HG03064 (cell line): Measurements from ENCODE around the gene WDR6.
"Not testable (repeated sequence)": the region's sequence is repeated elsewhere in the genome, so short reads cannot be mapped to it uniquely, and the experiment has no call there.

Experiments
- ATAC-seq: cut with Tn5 transposase; IDR thresholded peaks from one replicate; pipeline ENCODE4 v1.9.1; 2021; ENCODE audit warnings: low read depth; ENCODE audit not compliant: unreplicated experiment

The WDR6 gene

DNA sequence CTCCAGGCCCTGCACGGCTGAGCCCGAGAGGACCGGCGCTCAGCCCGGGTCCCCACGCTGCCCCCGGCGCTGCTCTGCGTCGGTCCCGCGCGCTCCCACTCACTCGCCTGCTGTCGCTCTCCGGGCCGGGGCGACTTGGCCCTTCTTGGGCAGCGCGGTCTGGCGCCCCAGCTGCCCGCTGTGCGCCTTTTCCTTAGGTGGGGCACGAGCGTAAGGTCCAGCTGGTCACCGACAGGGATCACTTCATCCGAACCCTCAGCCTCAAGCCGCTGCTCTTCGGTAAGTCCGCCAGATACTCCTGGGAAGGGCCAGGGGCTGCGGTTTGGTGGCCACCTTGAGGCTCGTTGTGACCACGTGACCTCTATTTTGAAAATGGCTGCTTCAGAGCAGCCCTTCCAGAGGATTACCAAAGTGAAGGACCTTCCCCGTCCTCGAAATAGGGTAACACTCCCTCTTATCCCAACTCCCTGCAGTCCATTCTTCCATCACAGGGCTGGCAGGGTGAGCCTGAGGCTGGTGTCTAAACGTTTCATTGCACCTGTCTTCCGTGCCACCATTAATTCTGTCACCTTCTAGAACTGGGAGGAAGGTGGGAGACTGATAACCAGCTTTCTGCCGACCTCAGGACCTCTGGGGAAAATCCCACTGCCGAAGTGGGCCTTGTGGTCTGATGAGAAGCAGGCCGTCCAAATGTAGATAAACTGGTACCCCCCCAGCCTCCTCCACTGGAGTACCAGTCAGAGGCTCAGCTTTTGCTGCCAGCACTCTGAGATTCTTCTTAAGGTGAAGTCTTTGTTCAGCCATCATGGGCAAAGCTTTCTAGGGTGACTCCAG is 16.3 kb upstream of the WDR6 start:
- ATAC-seq = peak; percentile 9

DNA sequence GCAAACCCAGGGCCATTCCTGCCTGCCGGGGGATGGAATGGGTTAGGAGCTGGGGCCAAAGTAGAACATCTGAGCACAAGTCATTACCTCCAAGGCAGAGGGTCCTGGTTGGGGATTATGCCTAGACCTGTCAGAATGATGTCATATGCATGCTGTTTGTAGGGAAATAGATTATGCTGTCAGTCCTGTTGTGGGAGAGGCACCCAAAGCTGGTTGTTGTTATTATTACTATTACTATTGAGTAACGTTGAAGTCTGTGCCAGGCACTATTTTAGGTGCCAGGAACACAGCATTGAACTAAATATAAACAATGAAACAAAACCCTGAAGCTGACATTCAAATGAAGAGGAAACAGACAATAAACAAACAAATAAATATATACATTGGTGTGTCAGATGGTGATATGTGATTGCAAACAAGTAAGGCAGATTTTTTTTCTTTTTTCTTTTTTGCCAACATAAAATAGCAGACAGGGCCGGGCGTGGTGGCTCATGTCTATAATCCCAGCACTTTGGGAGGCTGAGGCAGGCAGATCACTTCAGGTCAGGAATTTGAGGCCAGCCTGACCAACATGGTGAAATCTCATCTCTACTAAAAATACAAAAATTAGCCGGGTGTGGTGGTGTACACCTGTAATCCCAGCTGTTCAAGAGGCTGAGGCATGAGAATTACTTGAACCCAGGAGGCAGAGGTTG is 15.2 kb upstream of the WDR6 start:
- ATAC-seq = no peak

- ATAC-seq = no peak
These were observed 13.4 kb upstream of the WDR6 start for GRCh38 chr3:48993834-48994233.

DNA sequence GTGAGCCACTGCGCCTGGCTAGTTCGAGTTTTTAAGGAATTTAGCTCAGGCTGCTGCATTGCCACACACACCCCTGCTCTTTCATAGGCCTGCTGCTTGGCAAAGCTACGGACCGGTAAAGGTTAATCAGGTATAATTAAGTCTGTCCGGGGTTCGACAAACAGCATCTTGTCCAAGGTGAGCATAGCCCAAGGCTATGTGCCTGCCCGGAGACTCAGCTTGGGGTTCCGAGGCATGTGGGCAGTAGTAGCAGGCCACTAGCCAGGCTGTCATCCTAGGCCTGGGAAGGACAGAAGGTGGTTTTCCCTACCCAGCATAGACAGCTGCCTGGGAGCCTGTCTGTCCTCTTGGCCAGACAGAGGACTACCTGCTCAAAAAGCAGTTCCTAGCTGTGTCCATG is 10.6 kb upstream of the WDR6 start:
- no peak for ATAC-seq

DNA sequence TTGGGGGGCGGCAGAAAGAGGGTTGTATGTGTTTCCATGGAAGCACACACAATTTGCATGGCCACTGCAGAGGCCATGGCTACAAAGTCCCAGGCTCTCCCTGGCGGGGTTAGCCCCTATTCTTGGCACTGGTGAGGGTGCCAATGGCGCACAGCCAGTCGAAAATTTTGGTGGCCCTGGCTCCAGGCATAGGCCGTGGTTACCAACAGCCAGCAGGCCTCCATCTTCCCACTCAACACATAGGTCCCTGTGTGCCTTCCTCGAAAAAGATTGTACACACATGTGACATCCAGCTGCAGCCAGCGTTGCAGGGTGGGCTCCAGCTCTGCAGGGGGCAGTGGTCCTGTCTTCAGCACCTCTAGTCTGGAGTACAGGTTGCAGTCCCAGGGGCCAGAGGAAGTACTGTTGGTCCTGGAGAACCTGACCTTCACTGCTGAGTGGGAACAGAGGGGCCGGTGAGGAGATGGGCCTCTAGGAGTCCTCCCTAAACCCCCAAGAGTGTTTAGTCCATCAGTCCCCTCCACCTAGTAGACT is 10.0 kb upstream of the WDR6 start:
- ATAC-seq = no peak

- no peak for ATAC-seq
These were observed 9.2 kb upstream of the WDR6 start for GRCh38 chr3:48997714-48998637.

DNA sequence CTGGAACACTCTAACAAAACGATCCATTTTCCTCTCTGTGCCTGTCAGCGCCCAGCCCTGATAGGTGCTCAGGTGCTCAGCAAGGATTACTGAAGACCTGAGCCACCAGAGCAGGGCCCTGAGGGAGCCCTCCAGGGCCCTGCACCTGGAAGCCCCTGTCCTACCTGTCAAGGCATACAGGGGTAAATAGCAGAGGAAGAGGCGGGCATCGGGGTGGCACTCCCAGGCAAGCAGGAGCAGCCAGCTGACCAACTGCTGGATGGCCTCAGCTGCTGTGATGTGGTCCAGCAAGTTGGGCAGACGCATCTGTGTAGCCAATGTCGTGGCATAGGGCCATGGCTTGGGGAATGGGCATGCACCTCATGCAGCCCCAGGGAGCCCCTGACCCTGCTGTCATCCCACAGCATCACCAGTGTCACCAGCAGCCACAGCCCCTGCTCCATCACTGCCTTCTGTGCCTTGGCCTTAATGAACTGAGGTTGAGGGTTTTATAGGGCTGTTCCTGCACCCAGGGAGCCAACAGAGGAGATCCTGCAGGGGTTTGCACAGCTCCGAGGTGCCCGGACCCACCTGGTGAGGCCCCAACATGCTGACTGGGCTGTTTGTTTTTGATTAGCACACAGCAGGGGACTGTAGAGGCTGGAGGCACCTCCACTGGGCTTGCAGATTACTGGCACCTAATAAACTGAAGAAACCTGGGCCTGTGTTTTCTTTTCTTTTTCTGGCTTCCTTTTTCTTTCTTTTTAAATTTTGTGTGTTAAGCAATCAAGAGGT is 7.9 kb upstream of the WDR6 start:
- ATAC-seq = no peak

GRCh38 chr3:49001155-49001554 is 6.0 kb upstream of the WDR6 start:
- ATAC-seq = no peak

- no peak for ATAC-seq
These were observed 2.6 kb upstream of the WDR6 start for GRCh38 chr3:49004352-49005302.

DNA sequence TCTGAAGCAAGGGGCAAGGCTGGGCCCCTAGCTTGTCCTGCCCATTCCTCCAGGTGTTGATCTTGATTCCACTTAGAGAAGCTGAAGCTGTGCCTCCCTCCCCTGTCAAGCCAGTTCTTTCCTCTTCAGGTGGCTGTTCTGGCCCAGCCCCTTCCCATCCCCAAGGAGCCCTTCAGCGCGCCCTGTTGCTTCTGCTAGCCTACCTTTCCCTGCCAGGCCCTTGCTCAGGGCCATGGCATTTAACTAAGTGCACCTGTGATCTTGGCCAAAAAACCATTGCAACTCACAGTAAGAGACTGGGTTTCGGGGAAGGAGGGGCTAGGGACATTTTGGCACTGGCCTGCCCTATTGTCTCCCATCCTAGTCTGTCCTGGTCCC is 1.9 kb upstream of the WDR6 start:
- ATAC-seq = no peak

GRCh38 chr3:49005998-49006397 is 1.2 kb upstream of the WDR6 start:
- no peak for ATAC-seq

- no peak for ATAC-seq
These were observed 653 bp upstream of the WDR6 start for GRCh38 chr3:49006408-49007067.

GRCh38 chr3:49007771-49008528 is 759 bp downstream of the WDR6 start:
- ATAC-seq = peak; percentile 32

- ATAC-seq = not testable (repeated sequence)
These were observed 1.4 kb downstream of the WDR6 start for GRCh38 chr3:49008627-49009026.

GRCh38 chr3:49009396-49009795 is 2.2 kb downstream of the WDR6 start:
- no peak for ATAC-seq

- no peak for ATAC-seq
These were observed 5.3 kb downstream of the WDR6 start for GRCh38 chr3:49012441-49013017.

DNA sequence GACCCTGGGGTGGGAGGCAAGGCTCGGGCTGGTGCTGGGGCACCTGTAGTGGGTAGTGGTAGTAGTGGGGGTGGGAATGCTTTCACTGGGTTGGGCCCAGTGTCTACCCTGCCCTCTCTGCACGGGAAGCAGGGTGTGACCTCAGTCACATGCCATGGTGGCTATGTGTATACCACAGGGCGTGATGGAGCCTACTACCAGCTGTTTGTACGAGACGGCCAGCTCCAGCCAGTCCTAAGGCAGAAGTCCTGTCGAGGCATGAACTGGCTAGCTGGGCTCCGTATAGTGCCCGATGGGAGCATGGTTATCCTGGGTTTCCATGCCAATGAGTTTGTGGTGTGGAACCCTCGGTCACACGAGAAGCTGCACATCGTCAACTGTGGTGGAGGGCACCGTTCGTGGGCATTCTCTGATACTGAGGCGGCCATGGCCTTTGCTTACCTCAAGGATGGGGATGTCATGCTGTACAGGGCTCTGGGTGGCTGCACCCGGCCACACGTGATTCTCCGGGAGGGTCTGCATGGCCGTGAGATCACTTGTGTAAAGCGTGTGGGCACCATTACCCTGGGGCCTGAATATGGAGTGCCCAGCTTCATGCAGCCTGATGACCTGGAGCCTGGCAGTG is 6.0 kb downstream of the WDR6 start:
- ATAC-seq = no peak
